GM12865 (cell line): ENCODE results near the gene C11orf16.

Experiments used
- DNase-seq: peaks from one replicate; pipeline ENCODE4 v3.0.0; 2010; ENCODE audit warnings: low read depth
- H3K4me3 ChIP-seq: 2 replicates; pipeline ENCODE4 v1.5.1; 2011; ENCODE audit warnings: mild to moderate bottlenecking, low read depth, low read length, control low read depth
- CTCF ChIP-seq: IDR thresholded peaks from 2 replicates; pipeline ENCODE4 v1.5.1; 2011; ENCODE audit warnings: low read length, control low read depth, low read depth, inconsistent platforms; ENCODE audit not compliant: insufficient read depth; ENCODE audit errors: missing control alignments

Gene C11orf16

GRCh38 chr11:8934742-8935488, 2.2 kb upstream of the C11orf16 start:
- H3K4me3 ChIP-seq, result no peak overlapping the region
- DNase-seq, result no peak
- TF ChIP-seq CTCF, result no peak

DNA sequence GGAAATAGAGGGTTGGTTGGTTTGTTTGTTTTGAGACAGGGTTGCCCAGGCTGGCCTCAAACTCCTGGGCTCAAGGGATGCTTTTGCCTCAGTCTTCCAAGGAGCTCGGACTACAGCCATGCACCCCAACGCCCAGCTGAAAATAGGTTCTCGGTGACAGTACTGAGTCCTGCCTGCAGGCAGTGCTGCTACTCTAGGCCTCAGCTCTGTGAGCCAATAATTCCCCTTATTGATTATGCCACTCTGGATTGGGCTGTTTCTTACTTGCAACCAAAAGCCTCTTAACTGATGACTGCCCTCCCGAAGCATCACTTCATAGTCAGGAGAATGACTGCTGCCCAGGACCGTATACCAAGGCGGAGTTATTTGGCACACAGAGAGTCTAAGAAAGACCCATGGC, 1.2 kb upstream of the C11orf16 start:
- TF ChIP-seq CTCF, result no peak
- no peak overlapping the region for H3K4me3 ChIP-seq
- DNase-seq, result no peak

GRCh38 chr11:8930456-8931175, 2.1 kb downstream of the C11orf16 start:
- no peak for DNase-seq
- H3K4me3 ChIP-seq, result no peak overlapping the region
- TF ChIP-seq CTCF, result no peak

- DNase-seq, result no peak
- no peak for TF ChIP-seq CTCF
- H3K4me3 ChIP-seq, result no peak overlapping the region
These were observed 3.6 kb downstream of the C11orf16 start for GRCh38 chr11:8928981-8929615.

DNA sequence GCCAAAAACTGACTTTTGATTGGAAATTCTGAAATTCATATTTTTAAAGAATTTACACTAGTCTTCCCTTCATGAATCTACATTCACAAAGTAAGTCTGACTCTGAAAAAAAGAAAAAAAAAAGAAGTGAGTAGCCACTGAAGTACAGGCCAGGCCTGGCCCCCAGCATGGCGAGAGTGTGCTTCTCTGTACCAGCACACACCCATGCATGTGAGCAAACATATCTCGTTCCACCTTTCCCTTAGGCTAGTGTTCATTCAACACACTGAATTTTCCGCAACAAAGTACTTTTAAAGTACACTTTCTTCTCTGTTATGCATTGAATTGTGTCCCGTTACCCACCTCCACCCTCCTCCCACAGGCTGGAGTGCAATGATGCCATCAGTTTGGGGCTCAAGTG, 4.5 kb downstream of the C11orf16 start:
- H3K4me3 ChIP-seq, result no peak overlapping the region
- DNase-seq, result no peak
- TF ChIP-seq CTCF, result no peak

- no peak for TF ChIP-seq CTCF
These were observed 5.5 kb downstream of the C11orf16 start for GRCh38 chr11:8927233-8927632.

More at GRCh38 chr11:8927233-8927632, 5.5 kb downstream of the C11orf16 start:
- no peak for DNase-seq
- no peak overlapping the region for H3K4me3 ChIP-seq
